Uterus (tissue), 2 donors: ENCODE results near the gene PNPLA8.

Experiments used
- CTCF ChIP-seq, 4 experiments: fragments of 200-600 bp in 2 of 4; fragments of 450-650 bp in 2 of 4; sonication (generic) in 2 of 4; IDR thresholded peaks; one replicate each; pipeline ENCODE4 v1.5.1; 2016 to 2019; ENCODE audit warnings: antibody characterized with exemption in 4 of 4, mild to moderate bottlenecking in 2 of 4, moderate library complexity in 1 of 4
- POLR2A ChIP-seq, 2 donors: fragments of 450-650 bp; IDR thresholded peaks; one replicate each; pipeline ENCODE4 v1.6.1; 2016; ENCODE audit warnings: antibody characterized with exemption in 2 of 2, mild to moderate bottlenecking in 1 of 2, moderate library complexity in 1 of 2

GRCh38 chr7:108486291-108486966 lies 39.5 kb downstream of the PNPLA8 start:
- TF ChIP-seq POLR2A (IDR thresholded peaks at IDR 0.05) (no peak), CTCF (IDR thresholded peaks at IDR 0.05) (no peak)
